ENCODE data around the gene HDAC4. TPM values are rescaled to one million over a fixed set of nuclear protein-coding genes. Genes with fewer than 3 reads are reported as not detected.

HDAC4 gene
- total RNA-seq, 2 experiments from 2014 or later: 22.6 to 24.5 TPM

DNA sequence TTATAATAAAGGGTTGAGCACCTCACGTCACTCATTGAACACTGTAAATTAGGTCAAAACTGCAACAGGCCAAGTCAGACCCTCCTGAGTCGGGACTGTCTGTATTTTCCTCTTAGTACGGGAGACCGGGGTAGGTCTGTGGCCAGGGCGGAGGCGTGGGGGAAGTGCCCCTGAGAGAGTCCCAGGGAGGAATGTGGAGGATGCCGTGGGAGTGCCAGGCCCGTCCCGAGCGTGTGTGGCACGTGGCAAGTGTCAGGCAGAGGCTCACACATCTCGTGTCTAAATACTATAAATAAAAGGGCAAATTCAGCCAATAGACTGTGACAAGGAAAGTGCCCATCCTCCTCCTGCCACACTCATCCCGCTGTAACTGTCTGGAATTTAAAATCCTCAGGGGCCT lies 6.3 kb upstream of the HDAC4 start:
- no peak for DNase-seq
- ChIA-PET CTCF (no interaction called here), POLR2A (no interaction called here)
- peaks cover 7% of the 10 kb centered on the region for H3K36me3 Mint-ChIP-seq (ENCODE audit: low read depth)
- H3K4me1 Mint-ChIP-seq (ENCODE audit: low read depth): peaks cover 9% of the 10 kb centered on the region
- H3K27ac Mint-ChIP-seq: no peak overlapping the region
- H3K4me3 Mint-ChIP-seq: no peak overlapping the region
- no peak for TF ChIP-seq CTCF (IDR thresholded peaks at IDR 0.05)
- intact Hi-C loops (cut with micrococcal nuclease): no loop called here
- ATAC-seq: no peak
- H3K9me3 Mint-ChIP-seq: no peaks in the 10 kb centered on the region
- no peaks in the 10 kb centered on the region for H3K27me3 Mint-ChIP-seq

- ChIA-PET CTCF (no interaction called here), POLR2A (interaction anchor here (0.9 kb wide), 1 partner anchor 88 kb away, joined by 3 read pairs; no protein-coding TSS in a partner anchor)
- H3K27me3 Mint-ChIP-seq: no peaks in the 10 kb centered on the region
- H3K9me3 Mint-ChIP-seq: no peaks in the 10 kb centered on the region
- ATAC-seq (no peak), DNase-seq (no peak)
- H3K27ac Mint-ChIP-seq: no peak overlapping the region
- TF ChIP-seq CTCF (IDR thresholded peaks at IDR 0.05): no peak
- no peak overlapping the region for H3K4me3 Mint-ChIP-seq
- peaks cover 10% of the 10 kb centered on the region for H3K36me3 Mint-ChIP-seq (ENCODE audit: low read depth)
- H3K4me1 Mint-ChIP-seq (ENCODE audit: low read depth): peaks cover 11% of the 10 kb centered on the region
- intact Hi-C loops (cut with micrococcal nuclease): no loop called here
Observed at GRCh38 chr2:239406316-239406995, 5.6 kb upstream of the HDAC4 start.

- Mint-ChIP-seq H3K9me3 (no peaks in the 10 kb centered on the region), H3K36me3 (ENCODE audit: low read depth) (peaks cover 10% of the 10 kb centered on the region), H3K4me1 (ENCODE audit: low read depth) (peaks cover 11% of the 10 kb centered on the region), H3K27ac (no peak overlapping the region), H3K4me3 (no peak overlapping the region), H3K27me3 (no peaks in the 10 kb centered on the region)
- no peak for TF ChIP-seq CTCF (IDR thresholded peaks at IDR 0.05)
- ChIA-PET CTCF (no interaction called here), POLR2A (no interaction called here)
- ATAC-seq (no peak), DNase-seq (no peak)
- intact Hi-C loops (cut with micrococcal nuclease): no loop called here
Observed at GRCh38 chr2:239405071-239405470, 4.3 kb upstream of the HDAC4 start.

DNA sequence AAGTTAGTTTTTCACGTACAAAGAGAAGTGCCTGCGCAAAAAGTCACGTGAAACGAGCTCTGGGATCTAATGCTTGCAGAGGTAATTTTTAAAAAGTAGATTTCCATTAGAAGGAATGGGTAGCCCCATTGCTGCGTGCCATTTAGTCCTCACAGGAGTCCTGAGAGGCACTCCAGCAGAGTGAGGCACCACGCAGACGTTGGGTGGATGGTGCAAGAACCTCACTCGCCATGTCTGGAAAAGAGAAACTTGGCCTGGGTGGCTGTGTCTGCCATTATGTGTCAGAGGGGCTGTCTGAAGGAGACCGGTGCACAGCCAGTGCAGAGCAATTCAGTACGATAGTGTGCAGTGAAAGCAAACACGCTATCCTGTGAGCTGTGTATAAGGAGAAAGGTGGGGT lies 1.8 kb upstream of the HDAC4 start:
- peak overlapping the region; percentile 98 for H3K27ac Mint-ChIP-seq
- H3K4me3 Mint-ChIP-seq: peak overlapping the region; percentile 89
- intact Hi-C loops (cut with micrococcal nuclease): no loop called here
- peaks cover 10% of the 10 kb centered on the region for H3K36me3 Mint-ChIP-seq (ENCODE audit: low read depth)
- CTCF ChIA-PET: interaction anchor here (0.9 kb wide), 1 partner anchor 135 kb away, joined by 4 read pairs; no protein-coding TSS in a partner anchor
- H3K4me1 Mint-ChIP-seq (ENCODE audit: low read depth): peaks cover 20% of the 10 kb centered on the region
- no peak for ATAC-seq
- no peaks in the 10 kb centered on the region for H3K9me3 Mint-ChIP-seq
- TF ChIP-seq CTCF (IDR thresholded peaks at IDR 0.05): no peak
- no peak for DNase-seq
- POLR2A ChIA-PET: interaction anchor here (0.6 to 1.3 kb wide), 7 partner anchors 8 to 136 kb away, joined by 3 to 5 read pairs (median 4); no protein-coding TSS in a partner anchor
- no peaks in the 10 kb centered on the region for H3K27me3 Mint-ChIP-seq

GRCh38 chr2:239401881-239402233 lies 1.0 kb upstream of the HDAC4 start:
- H3K36me3 Mint-ChIP-seq (ENCODE audit: low read depth): peaks cover 10% of the 10 kb centered on the region
- H3K4me3 Mint-ChIP-seq: peak overlapping the region; percentile 89
- DNase-seq (peak; percentile 76), ATAC-seq (peak; percentile 2)
- intact Hi-C loops (cut with micrococcal nuclease): no loop called here
- peak overlapping the region; percentile 98 for H3K27ac Mint-ChIP-seq
- H3K9me3 Mint-ChIP-seq: no peaks in the 10 kb centered on the region
- TF ChIP-seq CTCF (IDR thresholded peaks at IDR 0.05): no peak
- ChIA-PET CTCF (interaction anchor here (0.9 kb wide), 1 partner anchor 135 kb away, joined by 4 read pairs; no protein-coding TSS in a partner anchor), POLR2A (interaction anchor here (0.6 to 1.1 kb wide), 4 partner anchors 9 to 112 kb away, joined by 3 to 5 read pairs (median 4); no protein-coding TSS in a partner anchor)
- peaks cover 28% of the 10 kb centered on the region for H3K4me1 Mint-ChIP-seq (ENCODE audit: low read depth)
- no peaks in the 10 kb centered on the region for H3K27me3 Mint-ChIP-seq

All from activated CD8-positive, alpha-beta T cell treated with anti-CD3 and anti-CD28 coated beads for 36 hours (primary cell).